Measurements from ENCODE around the gene WDPCP.

WDPCP gene

DNA sequence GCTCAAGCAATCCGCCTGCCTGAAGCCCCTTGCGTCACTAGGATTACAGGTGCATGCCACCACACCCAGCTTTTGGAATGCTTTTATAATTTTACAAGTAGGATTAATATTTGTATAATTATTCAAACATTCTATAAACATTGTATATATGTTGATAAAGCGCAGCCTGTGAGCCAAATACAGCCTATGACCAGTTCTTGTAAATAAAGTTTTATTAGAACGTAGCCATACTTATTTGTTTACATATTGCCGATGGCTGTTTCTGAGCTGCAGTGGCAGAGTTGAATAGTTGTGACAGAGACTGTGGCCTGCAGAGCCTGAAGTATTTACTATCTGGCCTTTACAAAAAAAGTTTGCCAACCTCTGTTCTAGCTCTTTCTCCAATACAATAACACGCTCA, 305.0 kb downstream of the WDPCP start:
- H3K27ac ChIP-seq = no peak overlapping the region
- TF ChIP-seq, protein P1, sequence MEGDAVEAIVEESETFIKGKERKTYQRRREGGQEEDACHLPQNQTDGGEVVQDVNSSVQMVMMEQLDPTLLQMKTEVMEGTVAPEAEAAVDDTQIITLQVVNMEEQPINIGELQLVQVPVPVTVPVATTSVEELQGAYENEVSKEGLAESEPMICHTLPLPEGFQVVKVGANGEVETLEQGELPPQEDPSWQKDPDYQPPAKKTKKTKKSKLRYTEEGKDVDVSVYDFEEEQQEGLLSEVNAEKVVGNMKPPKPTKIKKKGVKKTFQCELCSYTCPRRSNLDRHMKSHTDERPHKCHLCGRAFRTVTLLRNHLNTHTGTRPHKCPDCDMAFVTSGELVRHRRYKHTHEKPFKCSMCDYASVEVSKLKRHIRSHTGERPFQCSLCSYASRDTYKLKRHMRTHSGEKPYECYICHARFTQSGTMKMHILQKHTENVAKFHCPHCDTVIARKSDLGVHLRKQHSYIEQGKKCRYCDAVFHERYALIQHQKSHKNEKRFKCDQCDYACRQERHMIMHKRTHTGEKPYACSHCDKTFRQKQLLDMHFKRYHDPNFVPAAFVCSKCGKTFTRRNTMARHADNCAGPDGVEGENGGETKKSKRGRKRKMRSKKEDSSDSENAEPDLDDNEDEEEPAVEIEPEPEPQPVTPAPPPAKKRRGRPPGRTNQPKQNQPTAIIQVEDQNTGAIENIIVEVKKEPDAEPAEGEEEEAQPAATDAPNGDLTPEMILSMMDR (conservative IDR thresholded peaks at IDR 0.05) = no peak
- no peak for TF ChIP-seq ZFX (IDR thresholded peaks at IDR 0.05)

DNA sequence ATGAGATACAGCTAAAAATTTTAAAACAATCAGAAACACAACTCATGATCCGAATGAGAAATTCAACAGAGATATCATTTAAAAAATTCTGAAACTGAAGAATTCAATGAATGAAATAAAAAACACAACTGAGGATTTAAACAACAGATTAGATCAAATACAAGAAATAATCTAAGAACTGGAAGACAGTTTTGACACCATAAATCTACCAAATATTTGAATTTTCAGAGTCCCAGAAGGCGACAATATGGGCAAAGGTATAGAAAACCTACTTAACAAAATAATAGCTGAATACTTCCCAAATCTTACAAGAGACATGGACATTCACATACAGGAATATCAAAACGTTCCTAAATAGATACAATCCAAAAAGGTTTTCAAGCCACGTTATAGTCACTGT, 315.7 kb downstream of the WDPCP start:
- TF ChIP-seq, protein P1 (conservative IDR thresholded peaks at IDR 0.05) = no peak
- no peak for TF ChIP-seq ZFX (IDR thresholded peaks at IDR 0.05)

DNA sequence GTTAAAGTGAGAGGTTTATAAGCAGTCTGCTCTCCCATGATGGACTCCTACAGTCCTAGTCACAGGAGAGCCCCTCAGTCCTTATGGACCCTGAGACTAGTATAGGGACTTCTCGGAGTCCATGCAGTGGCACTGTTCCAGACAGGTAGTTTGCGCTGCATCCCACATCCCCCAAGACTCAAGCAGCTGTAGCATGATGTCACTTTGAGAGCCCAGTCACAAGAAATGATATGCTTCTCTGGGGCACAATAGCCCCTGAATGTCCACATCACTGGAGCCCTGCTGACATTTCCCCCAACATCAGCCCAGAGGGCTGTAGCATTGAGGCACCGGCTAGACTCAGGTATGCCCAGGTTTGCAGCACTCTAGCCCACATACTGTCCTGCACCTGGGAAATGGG, 317.6 kb downstream of the WDPCP start:
- no peak for TF ChIP-seq ZFX (IDR thresholded peaks at IDR 0.05)
- TF ChIP-seq, protein P1 (conservative IDR thresholded peaks at IDR 0.05) = no peak
- H3K27ac ChIP-seq = no peak overlapping the region

More for the DNA sequence above, 315.7 kb downstream of the WDPCP start:
- H3K27ac ChIP-seq = no peak overlapping the region

DNA sequence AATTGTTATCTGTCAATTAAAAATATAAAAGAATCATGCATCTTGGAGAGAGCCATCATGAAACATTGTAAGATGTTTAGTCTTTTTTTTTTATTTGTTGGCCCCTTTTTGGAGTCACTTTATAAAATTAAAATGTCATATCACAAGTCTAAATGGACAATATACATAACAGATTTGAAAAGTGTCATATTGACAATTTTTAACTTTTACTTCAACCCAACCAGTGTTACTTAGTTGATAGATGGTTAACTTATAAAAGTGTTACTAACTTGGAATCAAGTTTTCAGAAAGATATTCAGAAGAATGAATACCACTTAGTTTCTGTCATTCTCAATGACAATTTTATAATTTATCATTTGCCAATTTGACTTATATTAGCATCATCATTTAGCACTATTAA, 319.3 kb downstream of the WDPCP start:
- no peak overlapping the region for H3K27ac ChIP-seq
- TF ChIP-seq, protein P1 (conservative IDR thresholded peaks at IDR 0.05) = no peak
- TF ChIP-seq ZFX (IDR thresholded peaks at IDR 0.05) = no peak

DNA sequence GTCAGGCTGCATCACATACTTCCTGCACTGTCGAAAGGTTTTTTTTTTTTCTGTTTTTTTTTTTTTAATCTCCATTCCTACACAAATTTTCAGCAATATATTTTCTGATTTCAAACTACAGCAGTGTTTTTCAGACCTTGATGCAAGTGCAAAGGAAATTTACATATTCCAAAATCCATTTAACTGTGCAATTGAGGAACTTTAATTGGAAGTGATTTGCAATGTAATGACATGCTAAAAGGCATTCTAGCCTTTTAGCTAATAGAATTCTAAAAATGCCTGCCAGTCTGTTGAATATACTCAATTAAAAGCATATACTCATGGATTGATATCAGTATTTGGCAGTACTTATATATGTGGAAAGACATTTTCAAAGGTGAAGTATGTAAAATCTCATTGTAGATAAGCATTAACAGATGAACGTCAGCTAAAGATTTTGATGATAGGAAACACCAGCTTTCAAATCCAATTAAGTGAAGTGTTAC, 327.1 kb downstream of the WDPCP start:
- H3K27ac ChIP-seq = no peak overlapping the region
- TF ChIP-seq ZFX (IDR thresholded peaks at IDR 0.05) = no peak
- TF ChIP-seq, protein P1 (conservative IDR thresholded peaks at IDR 0.05) = no peak

DNA sequence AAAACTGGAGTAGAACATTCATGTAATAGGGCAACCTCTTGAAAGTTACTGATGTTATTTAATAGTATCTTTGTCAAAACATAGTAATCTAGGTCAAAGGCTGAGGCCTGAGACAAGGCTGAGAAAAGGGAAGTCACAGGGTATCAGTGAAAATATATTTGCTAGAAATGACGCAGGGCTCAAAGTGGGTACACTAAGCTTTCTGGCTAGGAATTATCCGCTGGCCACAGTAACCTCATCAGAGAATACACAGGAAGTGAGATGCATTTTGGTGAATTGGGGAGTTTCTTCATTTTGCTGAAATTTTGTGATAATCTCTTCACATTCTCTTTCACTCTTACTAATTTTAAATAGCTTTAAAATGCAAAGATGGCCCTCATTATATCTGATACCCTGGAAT, 330.8 kb downstream of the WDPCP start:
- TF ChIP-seq, protein P1 (conservative IDR thresholded peaks at IDR 0.05) = no peak
- no peak for TF ChIP-seq ZFX (IDR thresholded peaks at IDR 0.05)
- H3K27ac ChIP-seq = no peak overlapping the region

DNA sequence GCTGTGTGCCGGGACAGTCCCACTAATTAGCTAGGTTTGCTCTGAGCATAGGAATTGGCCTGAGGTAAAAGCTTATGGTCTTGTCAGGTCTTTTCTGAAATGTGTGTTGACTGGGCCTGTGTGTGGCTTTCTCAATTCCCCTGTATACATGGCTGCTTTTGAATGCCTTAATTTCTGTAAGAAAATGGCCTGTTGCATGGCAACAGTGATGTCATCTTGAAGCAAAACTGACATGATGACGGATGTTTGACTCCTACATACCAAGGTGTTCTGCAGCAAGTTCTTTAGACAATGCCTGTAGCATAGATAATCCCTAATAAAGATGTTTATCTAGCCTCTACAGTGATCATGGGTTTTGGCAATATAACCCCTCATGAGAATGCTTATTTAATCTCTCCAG, 339.1 kb downstream of the WDPCP start:
- TF ChIP-seq ZFX (IDR thresholded peaks at IDR 0.05) = no peak
- TF ChIP-seq, protein P1 (conservative IDR thresholded peaks at IDR 0.05) = no peak
- H3K27ac ChIP-seq = no peak overlapping the region
